Measurements from ENCODE around the gene PROK1.

Gene PROK1

DNA sequence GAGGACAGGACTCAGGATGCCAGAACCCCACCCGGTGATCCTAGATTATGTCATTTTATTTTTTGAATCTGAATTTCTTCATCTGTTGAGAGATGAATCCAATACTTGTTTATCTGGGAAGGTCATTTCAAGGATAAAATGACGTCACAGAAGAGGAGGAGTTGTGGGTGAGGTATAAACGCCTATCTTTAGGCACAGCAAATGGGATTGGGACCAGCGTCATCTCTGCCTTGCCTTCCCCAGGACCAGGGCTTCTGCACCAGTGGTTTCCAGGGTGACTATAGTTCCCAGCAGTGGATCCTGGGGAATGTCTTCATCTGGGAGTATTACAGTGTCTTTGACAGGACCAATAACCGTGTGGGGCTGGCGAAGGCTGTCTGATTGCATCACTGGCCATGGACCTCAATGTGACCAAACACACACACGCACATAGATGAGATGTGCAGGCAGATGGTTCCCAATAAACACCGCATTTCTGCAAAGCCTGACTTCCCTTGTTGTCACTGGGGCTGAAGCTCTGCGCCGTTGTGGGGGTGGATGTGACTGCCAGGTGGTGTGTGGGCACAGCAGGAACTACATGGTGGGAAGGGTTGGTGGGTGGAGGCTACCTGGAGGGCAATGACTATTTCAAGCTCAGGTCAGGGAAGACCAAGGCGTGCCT lies 40.0 kb downstream of the PROK1 start:
- no peak for DNase-seq

DNA sequence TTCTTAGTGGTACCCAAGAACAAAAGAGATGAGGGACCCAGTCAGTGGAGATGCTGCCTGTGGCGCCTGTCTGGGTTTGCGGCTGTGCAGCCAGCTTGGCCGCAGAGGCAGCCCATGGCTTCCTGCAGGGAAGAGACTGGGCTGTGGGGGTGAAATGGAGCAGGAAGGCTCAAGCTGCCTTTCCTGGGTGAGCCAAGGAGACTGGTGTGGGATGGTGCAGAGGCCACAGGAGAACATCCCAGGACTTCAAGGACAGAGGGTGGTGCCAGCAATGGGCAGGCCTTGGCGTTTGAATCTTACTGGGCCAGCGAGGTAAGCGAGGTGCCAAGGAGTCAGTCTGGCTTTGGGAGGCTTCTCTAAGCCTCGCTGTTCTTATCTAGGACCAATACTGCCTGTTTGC lies 41.6 kb downstream of the PROK1 start:
- no peak for DNase-seq

DNA sequence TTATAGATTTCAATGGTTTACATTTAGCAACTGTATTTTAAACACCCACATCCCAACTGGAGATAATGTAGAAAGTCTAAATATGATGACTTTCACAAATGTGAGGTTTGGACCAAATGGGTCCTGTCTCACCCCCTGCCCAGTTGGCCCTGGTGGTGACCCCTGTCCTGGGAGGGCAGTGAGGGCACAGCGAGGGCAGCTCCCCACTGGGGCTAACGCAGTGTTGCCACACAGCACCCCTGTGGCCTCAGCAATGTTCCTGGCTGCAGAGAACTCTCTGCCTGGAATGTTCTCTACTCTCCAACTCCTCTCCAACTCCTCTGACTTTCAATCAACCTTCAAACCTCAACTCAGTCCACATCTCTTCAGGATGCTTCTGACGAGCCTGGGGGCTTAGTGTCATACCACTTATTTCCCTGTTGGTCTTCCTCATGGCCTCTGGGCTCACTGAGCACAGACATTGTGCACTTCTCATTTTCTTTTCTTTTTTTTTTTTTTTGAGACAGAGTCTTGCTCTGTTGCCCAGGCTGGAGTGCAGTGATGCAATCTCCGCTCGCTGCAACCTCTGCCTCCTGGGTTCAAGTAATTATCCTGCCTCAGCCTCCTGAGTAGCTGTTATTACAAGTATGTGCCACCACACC lies 42.2 kb downstream of the PROK1 start:
- DNase-seq: no peak

DNA sequence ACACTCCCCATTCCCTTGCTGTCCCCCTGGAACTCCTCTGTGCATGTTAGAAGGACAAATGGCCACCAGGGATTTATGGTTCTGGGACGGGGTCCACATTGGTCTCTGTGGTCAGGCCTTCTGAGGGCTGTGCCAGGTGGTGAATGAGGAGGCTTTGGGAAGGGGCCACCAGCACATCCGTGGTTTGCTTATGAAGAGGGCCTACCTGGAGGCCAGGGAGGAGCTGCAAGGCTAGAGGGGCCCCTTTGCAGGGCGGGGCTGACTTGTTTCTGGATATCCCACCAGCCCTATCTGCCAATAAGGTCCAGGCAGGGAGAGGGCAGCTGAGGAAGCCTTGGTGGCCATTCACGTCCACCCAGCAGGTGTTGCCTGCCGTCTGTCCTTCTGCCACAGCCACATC lies 43.1 kb downstream of the PROK1 start:
- DNase-seq: no peak

DNA sequence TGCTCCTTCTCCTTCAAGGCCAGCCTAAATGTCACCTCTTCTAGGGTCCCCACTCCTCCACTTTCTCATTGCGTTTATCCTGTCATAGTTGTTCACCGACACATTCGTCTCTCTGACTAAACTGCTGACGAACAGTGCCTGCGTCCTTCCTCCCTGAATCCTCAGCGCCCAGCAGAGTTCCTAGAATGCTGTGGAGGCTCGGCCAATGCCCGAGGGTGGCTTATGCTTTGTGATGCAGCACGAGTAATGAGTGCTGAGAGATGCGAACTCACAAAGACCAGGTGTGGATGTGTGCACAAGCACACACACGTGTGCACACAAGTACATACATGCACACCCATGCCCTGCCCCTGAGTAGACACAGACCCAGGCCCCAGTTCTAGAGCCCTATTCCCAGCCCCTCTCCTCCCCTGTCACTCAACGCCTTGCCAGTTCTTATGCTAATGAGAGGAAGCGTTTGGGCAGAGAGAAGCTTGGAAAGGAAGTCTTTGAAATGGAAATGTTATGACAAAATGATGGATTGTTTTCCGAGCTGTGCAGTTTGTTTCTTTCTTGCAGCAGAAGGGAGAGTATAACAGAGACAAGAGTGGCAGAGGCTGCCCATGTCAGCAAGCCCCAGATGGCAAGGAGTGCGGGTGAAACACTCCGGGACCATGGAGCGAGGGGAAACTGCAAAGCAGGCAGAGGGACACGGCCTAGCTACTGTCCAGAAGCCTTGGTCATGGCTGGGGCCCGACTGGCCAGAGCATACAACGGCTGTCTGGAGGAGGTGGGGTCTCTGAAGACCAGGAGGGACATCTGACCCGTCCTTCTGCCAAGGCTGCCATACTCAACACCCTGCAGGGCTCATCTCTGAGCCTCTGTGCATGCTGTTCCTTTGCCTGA lies 43.8 kb downstream of the PROK1 start:
- DNase-seq: no peak

DNA sequence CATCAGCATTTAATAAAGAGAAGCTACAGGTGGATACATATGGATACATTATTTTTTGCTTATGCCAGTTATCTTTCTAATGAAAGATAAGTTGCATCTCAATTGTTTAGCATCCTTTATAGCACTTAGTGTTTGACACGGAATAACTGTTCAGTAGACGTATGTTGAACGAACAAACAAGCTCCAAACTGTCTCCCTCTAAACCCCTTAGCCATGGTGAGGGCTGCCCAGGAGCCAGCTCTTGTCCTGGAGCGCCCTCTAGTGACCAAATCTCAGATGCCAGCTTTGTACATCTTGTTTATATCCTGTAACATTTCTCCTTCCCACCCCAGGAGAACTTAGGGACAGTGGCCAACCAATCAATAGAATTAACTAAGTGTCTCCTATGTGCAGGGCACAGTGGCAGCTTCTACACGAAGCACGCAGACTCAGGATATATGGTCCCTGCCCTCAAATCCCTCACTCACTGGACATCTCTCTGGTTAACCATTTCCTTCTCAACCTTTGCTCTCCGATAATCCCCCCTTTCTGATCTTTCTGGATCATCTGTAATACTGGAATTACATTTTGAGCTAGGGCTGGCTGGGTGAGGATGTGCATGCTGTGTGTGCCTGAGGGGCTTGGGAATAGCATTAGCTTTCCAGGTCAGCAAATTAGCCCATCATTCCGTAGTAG lies 45.1 kb downstream of the PROK1 start:
- DNase-seq: peak; percentile 34

DNA sequence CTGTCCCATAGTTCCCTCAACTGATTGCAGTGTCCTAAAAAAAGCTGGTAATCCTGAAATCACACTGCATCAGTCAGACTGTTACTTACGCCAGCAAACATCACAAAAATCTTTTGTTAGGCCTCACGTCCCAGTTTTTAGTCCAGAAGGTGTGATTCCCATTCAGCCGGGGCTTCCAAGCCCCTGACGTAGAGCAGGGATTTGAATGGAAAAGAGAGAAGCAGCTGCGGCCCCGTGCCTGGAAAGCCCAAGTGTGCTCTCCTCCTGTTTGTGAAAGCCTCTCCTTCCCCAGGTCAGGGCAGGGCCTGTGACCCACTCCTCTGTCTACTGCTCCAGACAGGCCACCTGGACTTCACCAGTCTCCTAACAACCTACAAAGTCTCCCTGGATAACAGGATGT lies 47.3 kb downstream of the PROK1 start:
- DNase-seq: no peak

DNA sequence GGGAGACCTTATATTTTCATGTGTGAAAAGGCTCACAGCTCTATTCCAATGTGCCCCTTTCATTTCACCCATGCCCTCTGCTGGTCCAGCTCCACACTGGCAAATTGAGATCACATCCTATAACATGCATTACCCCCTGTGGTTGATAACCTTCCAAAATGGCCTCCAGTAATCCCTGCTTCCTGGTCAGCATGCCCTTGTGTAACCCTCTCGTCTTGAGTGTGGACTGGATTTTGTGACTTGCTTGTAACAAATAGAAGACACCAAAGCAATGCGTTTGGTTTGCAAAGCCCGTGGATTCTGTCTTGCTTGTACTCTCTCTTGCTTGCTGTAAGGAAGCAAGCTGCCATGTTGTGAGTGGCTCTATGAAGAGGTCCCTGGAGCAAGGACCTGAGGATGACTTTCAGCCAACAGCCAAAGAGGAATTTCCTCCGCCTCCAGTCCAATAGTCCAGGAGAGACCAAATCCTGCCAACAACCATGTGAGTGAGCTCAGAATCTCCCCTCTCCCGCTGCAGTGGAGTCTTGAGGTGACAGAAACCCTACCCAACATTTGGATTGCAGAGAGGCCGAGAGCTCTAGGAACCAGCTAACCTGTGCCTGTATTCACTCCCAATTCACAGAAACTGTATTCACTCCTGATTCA lies 50.7 kb downstream of the PROK1 start:
- DNase-seq: no peak

DNA sequence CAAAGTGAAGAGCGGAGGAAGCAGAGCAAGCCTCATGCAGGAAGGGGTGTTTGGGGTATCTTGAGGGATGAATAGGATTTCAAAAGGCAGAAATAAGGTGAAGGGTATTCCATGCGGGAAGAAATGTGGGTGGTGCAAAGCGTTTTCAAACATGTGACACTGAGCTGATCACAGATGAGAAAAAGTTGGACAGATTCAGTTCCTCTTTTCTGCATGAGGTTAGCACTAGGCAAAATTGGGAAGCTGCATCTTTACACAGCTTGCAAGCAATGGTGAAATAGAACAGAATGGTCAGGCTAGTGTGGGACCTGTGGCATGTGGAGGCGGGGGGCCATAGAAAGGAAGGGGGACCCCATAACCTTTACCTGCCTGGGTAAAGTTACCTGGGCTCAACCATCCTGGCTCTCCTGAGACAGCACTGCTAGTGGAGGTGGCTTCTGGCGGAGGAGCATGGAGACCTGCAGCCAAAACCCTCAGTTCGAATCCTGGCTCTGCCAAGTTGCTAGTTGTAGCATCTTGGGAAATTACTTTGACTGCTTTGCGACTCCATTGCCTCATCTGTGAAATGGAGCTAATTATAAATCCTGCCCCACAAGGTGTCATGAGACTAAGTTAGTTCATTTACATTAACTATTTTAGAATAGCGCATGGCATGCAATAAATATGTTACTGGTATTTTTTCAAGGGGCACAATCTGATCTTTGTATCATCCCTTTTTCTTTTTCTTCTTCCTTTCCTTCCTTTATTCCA lies 51.6 kb downstream of the PROK1 start:
- no peak for DNase-seq

DNA sequence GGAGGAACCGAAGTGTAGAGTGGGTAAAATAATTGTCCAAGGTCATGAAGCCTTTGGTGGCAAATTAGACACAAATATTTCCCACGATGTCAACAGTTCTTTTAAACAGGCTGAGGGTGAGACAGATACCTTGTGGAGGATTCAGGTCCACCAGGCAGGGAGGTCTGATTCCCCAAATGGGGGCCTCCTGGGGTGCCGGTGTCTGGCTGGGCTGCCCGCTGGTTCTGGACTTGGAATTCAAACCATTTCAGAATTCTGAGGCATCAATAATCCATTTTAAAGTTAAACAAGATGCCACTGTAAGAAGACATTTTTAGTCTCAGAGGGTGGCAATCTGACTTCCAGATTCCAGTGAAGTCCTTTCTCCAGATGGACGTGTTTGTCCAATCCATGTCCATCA lies 52.5 kb downstream of the PROK1 start:
- no peak for DNase-seq

DNA sequence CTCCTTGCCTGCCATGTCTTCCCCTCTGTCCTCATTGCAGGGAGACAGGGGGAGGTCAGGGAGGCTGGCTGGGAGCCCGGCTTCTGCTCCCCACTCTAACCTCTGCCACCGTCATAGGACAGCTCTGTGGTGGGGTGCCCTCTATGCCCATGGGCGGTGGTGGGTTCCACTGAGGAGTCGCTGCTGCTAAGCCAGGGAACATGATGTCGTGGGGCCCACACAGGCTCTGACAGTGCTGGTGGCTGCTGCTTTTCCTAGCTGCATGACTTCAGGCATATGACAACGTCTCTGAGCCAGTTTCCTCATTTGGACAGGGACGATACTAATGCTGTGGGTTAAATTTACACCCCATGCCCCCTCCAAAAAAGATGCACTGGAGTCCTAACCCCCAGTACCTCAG lies 53.3 kb downstream of the PROK1 start:
- no peak for DNase-seq

DNA sequence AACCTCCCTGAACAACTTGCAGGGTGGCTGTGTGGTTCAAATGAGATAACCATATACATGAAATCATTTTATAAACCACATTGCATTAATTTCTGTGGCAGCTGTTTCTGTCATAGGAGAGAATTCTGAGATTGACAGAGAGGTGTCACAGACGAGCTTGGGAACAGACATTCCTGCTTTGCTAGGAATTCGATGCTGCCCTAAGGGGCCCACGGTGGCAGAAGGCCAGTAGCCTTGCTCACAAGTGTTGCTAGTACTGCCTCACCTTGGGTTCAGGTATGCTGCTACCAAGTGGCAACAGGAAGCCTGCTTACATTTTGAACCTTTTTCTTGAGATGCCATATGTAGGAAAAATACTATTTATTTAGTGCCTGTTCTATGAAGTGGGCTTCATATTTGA lies 54.6 kb downstream of the PROK1 start:
- DNase-seq: no peak

DNA sequence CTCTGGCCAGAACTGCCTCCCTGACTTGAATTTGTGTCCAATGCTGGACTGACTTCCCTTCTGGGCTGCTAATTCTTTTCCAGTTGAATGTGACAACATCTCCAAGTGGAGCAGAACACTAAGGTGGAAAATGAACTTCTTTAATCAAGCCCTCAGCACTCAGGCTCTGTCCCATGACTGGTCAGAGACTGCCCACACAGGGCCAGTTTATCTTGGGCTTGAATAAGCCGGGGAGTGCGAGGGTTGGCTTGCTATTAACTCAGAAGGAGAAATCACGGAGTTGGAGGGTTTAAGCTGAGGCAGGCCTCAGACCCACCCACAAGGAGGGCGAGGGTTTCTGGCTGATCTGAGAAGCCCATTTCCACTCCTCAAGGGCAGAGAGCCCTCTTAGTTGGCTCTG lies 55.6 kb downstream of the PROK1 start:
- DNase-seq: no peak
